HG03060 (cell line): ENCODE measurements around the gene HOXA11.

Source experiments
- ATAC-seq: cut with Tn5 transposase; IDR thresholded peaks from one replicate; pipeline ENCODE4 v1.9.1; 2021; ENCODE audit warnings: low read depth, moderate number of reproducible peaks; ENCODE audit not compliant: unreplicated experiment

HOXA11 gene

DNA sequence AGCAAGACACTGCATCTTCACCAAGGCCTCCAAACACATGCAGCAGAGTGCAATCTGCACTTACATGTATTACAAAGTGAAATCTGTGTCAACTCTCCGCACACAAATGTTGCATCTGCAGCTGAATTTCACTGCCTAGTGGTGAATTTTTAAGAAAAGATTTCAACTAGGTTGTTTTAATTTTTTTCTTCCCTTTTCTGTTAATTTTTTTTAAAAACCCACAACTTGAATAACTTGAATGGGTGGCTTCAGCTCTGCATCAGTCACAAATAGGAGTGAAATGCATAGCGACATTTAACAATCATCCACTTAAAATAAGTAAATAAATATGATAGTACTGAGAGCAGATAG lies 8.9 kb upstream of the HOXA11 start:
- no peak for ATAC-seq

DNA sequence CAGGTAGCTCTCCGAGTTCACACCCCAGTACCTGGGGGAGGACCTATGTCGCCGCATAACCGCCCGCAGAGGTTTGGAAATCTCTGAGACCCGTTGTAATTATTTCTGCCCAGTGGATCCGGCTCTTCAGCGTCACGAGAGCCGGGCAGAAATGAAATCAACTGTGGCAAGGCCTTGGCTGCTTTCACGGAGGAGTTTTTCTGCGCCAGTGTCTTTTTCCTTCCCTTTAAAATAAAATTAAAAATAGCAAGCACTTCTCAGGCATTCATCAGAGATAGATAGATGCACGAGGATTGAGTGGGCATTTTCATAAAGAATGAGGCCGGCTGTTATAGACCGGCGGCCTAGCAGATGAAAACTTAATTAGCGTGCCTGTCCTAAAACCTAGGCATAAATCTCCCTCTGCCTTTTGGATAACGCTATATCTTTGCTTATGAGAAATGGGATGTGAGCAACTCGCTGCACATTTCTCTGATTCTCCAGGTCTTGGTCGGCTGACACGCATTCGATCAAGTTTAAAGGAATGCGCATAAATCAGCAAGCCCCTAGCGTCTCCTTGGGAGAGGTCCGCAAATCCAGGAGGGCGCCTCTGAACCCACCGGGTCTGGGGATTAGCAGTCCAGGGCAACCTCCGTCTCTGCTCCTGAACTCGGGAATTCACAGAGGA lies 8.4 kb upstream of the HOXA11 start:
- ATAC-seq = no peak

DNA sequence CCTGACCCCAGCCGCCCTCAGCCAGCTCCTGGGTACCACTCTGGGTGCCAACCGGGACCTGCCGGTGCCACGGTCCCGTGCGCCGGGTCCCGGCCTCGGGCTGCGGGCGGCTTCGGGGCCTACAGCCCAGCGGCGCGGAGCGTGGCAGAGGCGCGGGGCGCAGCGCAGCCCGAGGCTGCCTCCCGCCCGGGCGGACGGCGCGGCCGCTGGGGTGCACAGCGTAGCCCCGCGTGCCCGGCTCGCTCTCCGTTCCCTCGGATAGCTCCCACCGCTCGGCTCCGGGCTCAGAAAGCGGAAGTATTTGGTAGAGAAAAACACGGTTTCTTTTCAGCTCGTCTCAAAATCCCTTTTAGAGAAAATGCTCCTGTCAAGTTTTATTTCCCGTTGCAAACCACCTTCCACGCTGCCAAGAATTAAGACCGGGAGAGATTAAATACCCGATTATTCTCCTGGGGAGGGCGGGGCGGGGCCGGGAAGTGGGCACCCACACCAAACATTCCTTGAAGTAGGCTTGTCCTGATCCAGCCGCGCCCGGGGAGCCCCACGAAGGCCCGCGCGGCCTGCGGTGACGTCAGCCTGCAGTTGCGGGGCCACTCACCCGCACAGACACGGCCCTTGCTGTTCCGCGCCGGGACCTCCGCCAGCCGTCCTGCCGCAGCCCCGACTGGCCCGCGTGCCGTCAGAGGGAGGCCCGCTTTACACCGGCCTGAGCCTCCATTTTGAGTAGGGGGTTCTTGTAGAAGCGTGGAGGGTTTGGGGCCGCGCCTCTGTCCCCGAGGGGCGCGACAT lies 7.7 kb upstream of the HOXA11 start:
- no peak for ATAC-seq

DNA sequence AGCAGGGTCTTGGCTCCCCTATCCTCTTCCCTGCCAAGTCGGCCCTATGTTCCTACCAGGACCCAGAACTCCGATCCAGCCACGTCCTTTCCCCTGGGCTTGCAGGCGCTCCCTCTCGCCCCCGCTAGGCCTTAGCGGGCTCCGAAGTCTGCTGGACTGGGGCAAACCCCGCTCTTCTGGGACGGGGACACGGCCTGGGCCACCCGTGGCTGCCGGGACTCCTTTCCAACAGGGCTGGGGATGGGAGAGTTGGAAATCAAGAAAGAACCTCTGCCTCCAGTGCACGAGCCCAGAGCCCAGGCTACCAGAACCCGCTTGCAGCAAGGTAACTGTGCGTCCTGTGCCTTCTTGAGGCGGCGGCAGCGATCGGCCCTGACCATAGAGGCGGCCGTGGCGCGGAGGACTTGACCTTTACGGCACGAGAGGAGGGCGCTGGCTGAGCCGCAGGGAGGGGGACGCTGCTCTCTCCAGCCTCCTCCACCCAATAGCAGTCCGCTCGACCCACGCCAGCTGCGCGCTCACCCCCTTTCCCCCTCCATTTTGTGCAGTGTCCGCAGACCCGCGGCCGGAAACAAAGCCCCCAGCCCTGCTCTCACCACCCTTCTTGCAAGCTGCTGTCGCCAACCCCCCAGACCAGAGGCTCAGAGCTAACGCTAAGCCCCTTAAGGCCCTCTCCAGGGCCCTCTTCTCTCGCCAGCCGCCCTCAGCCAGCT lies 7.0 kb upstream of the HOXA11 start:
- no peak for ATAC-seq

DNA sequence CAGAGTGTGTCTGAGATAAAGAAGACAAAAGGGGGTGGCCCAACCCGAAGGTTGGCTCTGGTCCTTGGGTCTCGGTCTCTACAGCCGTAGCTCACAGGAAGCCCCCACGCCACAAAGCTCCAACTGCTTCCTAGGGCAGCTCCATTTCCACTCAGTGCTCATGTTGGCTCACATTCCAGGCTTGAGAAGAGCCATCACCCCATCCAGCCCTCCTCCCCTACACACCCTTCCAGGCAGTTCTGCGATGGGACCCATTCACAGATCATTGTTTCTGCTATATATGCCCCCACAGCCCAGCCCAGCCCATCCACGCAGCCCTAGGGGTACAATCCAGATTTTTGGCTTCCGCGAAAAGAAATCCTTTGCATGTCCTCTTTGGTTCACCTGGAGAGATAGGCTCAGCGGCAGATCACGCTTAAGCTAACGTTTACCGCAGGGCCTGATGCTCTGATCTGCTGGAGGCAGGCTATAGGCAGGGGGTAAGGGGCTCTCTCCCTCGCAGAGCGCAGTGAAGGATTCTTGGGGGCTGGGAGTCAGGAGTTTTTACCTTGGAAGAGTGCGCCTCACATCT lies 6.2 kb upstream of the HOXA11 start:
- ATAC-seq = no peak

DNA sequence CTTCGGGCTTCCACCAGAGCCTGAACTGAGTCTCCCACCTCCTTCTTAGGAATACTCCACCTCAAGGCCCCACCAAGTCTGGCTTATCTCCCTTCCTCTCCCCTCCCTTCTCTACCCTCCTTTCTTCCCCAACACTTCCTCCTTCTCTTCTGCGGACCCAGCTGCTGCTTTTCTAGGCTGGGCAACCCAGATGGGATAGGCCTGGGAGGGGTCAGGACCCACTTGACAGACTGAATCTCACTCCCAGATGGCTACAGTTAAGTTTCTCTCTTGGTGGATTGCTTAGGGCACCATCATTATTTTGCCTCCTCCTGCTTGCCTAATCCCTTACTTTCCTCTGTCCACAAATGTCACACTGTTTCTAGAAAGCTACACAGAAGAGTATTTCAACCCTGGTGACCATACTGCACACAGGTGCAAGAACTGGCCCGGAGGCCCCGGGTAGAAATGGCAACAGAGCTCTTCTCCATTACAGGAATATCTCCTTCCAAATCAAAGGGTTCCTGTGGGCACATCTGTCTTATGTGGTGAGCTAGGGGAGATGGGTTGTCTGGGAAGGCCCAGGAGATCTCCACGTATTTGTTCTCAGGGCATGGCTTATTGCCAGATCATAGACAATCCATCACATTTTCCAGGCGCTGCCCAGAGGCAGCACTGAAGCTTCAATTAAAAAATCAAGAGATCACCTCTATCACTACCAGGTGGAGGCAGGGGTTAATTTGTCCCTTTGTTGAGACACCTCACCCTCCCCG lies 5.1 kb upstream of the HOXA11 start:
- ATAC-seq = no peak

DNA sequence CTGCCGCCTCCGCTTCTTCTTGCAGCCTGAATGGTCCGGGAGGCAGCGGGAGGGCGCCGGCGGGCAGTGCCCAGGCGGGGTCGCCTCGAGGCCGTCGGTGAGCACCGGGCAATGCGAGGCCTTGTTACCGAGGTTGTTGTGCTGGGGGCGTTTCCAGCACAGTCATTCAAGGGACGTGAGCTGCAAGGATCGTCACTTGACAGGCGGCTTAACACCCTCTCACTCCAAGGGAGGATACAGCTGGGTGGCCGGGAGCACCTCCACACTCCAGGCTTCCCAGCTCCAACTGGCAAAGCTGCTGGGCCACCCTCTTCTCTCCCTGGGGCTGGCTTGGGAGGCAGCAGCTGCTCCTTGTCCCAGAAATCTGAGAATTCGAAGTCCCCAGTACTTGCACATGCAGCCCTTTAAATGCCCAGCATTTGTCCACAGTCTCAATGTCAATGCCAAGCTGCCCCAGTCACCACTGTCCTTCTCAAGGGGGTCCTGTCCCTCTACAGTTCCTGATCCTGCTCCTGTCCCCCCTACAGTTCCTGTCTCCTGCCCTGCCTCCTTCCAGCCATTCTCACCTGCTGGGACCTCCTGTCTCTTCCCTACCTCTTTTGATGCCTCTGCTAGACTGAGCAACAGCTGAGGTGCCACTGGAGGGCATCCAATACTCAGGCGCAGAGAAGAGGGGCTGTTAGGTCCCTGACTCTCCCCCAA lies 4.4 kb upstream of the HOXA11 start:
- no peak for ATAC-seq

DNA sequence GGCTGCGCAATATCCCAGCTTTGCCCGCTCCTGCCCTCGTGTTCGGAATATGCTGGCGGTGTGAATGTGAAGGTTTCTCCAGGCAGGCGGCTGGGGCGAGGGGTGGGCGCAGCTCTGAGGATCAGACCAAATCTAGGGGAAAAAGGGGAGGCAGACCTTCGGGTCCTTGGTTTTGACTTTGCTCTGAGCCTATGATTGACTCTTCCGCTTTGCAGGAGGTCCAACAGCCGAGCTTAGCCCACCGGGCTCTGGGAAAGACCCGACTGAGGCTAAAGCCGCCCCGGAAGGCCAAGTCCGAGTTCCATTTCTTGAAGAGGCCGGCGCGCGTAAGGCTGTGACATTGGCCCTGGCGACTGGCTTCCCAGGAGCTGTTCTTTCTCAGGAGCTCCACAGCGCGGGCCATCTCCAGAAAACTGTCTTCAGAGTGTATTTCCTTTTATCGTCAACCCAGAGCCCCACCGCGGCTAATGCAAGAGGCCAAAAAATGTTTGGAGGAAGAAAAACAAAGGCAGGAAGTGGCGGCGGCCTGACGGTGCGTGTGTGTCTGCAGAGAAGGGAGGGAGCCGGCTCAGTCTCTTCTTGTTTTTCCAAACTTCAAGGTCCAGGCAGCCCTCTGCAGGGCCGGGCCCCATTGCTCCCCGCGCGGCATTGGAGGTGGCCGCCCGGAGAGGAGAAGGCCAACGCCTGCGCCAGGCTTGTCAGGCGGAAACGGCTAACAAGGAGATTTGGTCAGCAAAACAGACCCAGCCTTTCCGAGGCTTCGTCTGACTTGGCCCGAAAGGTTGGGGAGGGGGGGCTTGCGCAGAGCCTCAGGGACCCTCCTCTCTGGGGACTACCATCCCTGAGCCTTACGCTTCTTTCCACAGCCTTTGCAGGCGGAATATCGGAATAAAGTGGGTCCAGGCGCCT lies 3.6 kb upstream of the HOXA11 start:
- ATAC-seq = no peak

DNA sequence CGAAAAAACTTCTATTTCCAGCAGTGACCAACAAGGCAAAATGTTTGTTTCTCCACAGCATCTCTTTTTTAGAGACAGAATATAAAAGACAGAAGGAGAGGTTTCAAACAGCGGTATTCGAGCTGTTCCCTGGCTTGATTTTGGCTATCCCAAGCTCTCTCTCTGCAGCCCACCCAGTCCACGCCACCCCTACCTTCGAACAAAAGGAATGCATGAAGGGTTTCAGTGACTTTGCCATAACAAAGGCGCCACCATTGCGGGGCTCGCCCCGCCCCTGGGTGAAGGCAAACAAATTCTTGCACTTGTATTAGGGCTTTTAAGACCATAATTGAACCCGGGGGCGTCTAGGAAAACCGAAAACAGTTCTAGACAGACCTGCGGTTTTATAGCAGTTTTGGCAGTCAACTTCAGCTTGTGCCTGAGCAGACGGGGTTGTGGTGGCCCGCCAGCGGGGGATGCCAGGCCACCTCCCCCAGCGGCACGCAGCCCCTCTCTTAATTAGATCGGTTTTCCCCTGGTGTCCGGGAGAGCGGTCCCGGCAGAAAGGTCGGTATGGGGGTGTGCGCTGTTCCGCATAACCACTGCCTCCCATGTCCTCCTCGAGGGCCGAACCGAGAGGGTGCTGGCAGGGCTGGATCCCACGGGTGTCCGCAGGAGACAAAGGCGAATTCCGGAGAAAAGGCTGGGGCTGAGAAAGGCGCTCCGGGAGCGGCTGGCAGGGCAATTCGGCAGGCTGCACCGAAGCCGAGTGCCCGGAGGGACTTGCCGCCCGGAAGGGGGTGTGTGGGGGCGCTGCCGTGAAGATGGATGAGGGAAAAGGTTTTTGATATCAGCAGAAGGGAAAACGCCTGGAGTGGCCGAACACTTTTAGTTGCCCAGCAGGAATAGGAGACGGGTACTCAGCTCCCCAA lies 2.7 kb upstream of the HOXA11 start:
- no peak for ATAC-seq

DNA sequence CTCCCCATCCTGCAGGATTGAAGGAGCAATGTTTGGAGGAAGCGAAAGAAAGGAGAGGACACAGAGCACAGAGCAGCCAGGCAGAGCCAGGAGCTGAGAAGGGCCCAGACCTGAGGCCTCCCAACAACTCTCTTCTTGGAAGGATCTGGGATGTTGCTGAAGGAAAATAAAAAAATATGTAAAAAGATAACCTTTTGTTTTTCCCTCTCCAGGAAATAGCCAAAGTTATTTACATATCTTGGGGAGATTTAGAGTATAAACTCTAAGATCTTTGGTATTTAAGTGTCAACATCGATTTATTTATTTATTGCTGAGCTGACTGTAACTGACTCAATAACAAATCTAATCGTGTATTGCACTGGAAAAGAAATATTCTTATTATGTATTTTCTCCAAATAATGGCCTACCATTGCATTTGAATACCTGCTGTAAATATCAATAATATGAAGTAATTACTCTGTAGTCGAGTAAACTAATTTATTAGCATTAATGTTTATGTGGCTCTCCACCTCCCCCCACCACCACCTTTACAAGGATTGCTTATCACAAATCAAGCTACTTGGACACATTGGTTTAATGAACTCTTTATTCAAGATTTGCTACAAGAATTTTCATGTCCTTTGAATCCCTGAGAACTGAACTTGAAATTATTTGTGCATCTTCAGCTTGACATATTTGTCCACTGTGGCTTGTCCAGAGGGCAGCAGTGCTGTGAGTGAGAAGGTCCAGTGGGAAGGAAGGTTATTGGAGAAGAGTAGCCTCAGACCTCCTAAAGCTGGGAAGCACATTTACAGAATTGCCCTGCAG lies 1.8 kb upstream of the HOXA11 start:
- ATAC-seq = no peak

DNA sequence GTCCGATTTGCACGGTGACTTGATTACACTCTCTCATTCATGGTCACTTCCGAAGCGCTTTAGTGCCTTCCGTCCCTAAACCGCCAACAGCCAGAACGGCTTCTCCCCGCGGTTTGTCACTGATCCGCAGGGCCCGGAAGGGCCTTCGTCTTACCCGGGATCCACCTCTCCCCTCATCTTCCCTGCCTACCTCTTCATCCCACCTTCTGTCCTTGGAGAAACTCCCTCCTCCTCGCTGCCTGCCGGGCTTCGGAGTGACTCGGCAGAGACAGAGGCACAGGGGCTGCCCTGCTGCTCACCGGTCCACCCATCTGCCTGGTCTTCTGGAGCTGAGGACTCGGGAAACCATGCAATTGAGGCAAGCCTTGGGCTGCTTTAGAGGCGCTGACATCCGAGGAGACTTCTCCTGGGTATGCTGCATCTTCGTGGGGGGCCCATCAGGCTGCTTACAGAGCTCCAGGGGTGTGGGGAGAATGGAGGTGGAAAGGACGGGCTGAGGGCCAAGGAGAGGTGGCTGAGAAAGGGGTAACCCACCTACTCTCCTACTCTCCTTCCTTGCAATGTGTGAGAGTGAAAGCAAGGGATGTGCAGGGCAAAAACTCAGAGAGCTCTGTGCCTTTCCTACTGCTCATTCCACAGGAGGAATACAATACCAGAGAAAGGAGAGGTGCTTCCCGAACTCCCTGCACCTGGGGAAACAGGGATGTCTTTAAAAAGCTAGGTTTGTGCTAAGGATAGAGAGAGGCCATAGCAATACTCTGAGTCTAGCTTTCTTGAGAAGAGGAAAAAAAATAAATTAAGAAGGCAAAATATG lies 1.0 kb upstream of the HOXA11 start:
- no peak for ATAC-seq

DNA sequence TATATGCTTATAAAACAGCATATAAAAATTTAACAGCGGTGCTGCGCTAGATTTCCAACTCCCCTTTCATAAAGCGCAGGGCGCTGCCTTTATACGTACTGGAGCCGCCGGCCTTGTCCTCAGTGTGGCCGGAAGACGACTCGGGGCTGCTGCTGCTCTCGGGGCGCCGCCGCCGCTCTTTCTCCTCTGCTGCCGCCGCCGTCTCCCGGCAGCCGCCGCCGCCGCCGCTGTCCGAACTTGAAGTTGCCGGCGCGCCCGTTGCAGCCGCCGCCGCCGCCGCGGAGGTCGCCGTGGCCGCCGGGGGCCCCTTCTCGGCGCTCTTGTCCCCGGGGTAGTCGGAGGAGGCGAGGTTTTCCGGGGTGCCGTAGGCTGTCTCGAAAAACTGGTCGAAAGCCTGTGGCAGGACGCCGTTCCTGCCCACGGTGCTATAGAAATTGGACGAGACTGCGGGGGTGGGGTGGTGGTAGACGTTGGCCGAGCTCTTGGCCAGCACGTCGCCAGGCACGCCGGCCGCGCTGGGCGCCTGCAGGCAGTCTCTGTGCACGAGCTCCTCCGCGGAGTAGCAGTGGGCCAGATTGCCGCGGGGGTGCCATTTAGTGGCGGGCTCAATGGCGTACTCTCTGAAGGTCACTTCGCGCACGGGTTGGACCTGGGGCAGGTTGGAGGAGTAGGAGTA lies 557 bp downstream of the HOXA11 start:
- ATAC-seq = no peak

DNA sequence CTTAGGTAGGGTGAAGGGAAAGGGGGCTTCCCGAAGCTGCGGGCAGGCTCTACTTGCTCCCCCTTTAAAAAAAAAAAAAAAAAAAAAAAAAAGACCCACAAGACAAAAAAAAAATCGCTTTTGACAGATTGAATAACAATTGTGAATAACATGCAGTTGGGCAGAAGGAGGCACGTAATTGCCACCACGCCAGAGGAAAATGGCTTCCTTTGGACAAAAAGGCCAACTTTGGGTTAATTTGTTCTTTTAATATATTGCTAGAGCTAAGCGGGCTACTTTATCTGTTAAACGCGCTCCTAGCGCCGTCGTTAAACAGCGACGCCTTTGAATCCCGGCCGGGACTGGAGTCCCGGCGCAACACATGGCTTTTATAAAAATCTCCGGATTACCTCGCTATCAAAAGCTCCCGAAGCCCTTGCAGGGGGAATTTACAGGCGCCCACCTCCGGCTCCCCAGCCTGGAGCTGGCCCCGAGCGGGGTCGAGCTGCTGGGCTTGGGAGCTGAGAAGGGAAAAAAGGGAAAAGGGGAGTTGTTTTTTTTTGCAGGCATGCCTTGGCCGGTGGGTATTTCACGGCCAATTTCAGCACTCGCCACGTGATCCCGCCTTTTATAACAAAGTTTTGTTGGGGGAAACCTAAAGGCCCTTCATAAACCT lies 1.2 kb downstream of the HOXA11 start:
- ATAC-seq = no peak

DNA sequence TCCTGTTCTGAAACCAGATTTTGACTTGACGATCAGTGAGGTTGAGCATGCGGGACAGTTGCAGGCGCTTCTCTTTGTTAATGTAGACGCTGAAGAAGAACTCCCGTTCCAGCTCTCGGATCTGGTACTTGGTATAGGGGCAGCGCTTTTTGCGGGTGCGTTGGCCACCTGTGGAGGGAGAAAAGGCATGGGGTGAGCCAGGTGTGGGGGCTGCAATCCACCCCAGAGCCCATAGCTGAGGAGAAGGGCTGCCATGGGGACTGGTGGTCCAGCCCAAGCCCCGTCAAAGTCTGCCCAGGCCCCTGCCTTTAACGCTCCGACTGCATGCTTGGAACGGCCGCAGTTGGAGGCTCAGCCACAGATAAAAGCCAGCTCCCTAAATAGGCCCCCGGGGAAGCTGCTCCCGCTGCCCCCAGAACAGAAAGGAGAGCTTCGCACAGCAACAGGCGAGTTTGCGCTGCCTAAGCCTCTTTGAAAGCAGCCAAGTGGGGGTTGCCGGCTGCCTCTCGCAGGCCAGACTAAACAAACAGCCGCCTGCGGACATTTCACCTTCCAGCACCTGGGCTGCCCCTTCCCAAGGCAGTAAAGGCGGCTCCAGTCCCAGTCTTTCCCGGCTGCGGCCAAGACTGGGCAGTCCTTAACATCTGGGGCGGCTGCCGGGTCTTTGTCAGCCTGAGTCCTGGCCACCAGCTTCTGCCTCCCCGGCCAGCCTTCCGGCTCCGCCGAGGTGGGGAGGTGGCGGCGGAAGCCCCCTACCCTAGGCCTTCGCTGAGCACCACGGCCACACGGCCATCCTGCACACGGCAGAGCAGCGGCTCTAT lies 2.0 kb downstream of the HOXA11 start:
- ATAC-seq = no peak
